ENCODE measurements around the gene AP1S1.
"Not testable (repeated sequence)": the region's sequence is repeated elsewhere in the genome, so short reads cannot be mapped to it uniquely, and the experiment has no call there.

AP1S1 gene

GRCh38 chr7:101125989-101126650 lies 28.2 kb upstream of the AP1S1 start:
- DNase-seq, result no peak

- peak; percentile 35 for DNase-seq
Observed at GRCh38 chr7:101126651-101127459, 27.4 kb upstream of the AP1S1 start, which contains the start of gene SERPINE1. Gene SERPINE1, plus strand, starts transcription at chr7:101127104. Its CDS starts 1,290 bp downstream, at chr7:101128394.

- no peak for DNase-seq
Observed at GRCh38 chr7:101127460-101128039, 26.7 kb upstream of the AP1S1 start.

GRCh38 chr7:101128040-101128834 lies 26.0 kb upstream of the AP1S1 start:
- DNase-seq, result no peak

- no peak for DNase-seq
Observed at GRCh38 chr7:101129603-101130117, 24.6 kb upstream of the AP1S1 start.

- not testable (repeated sequence) for DNase-seq
Observed at GRCh38 chr7:101132626-101133600, 21.4 kb upstream of the AP1S1 start.

- no peak for DNase-seq
Observed at GRCh38 chr7:101133621-101134398, 20.5 kb upstream of the AP1S1 start.

- DNase-seq, result no peak
Observed at GRCh38 chr7:101134399-101134980, 19.8 kb upstream of the AP1S1 start.

GRCh38 chr7:101137651-101138212 lies 16.5 kb upstream of the AP1S1 start:
- DNase-seq, result no peak

- peak; percentile 72 for DNase-seq
Observed at GRCh38 chr7:101138213-101138870, 15.9 kb upstream of the AP1S1 start.

GRCh38 chr7:101140339-101140699 lies 14.0 kb upstream of the AP1S1 start:
- DNase-seq, result no peak

- DNase-seq, result no peak
Observed at GRCh38 chr7:101140746-101141382, 13.4 kb upstream of the AP1S1 start.

- DNase-seq, result no peak
Observed at GRCh38 chr7:101151908-101152651, 2.2 kb upstream of the AP1S1 start.

GRCh38 chr7:101154693-101155102 lies 422 bp downstream of the AP1S1 start:
- DNase-seq, result peak; percentile 41

- no peak for DNase-seq
Observed at GRCh38 chr7:101155303-101155702, 1.0 kb downstream of the AP1S1 start.

- no peak for DNase-seq
Observed at GRCh38 chr7:101156277-101156676, 2.0 kb downstream of the AP1S1 start.

GRCh38 chr7:101156866-101157589 lies 2.8 kb downstream of the AP1S1 start:
- DNase-seq, result no peak

Measured in activated CD4-positive, CD25-positive, alpha-beta regulatory T cell treated with anti-CD3 and anti-CD28 coated beads, Interleukin-2, amount 50 U/mL, for 72 hours (primary cell).